BLaER1 (cell line): ENCODE measurements around the gene ECE1.

ENCODE experiments used
- H3K27ac ChIP-seq: shearing (Covaris generic); formaldehyde crosslinking; 2 replicates; pipeline ENCODE4 v1.8.1; 2022
- H3K27me3 ChIP-seq: shearing (Covaris generic); formaldehyde crosslinking; 2 replicates; pipeline ENCODE4 v1.8.1; 2022
- H3K36me3 ChIP-seq: shearing (Covaris generic); formaldehyde crosslinking; 2 replicates; pipeline ENCODE4 v1.8.1; 2022
- H3K4me1 ChIP-seq: shearing (Covaris generic); formaldehyde crosslinking; 2 replicates; pipeline ENCODE4 v1.8.1; 2022
- H3K4me2 ChIP-seq: shearing (Covaris generic); formaldehyde crosslinking; 2 replicates; pipeline ENCODE4 v1.8.1; 2022
- H3K4me3 ChIP-seq: shearing (Covaris generic); formaldehyde crosslinking; 2 replicates; pipeline ENCODE4 v1.8.1; 2022
- H3K9ac ChIP-seq: shearing (Covaris generic); formaldehyde crosslinking; 2 replicates; pipeline ENCODE4 v1.8.1; 2022
- H3K9me3 ChIP-seq: shearing (Covaris generic); formaldehyde crosslinking; 2 replicates; pipeline ENCODE4 v1.8.1; 2022
- H4K20me1 ChIP-seq: shearing (Covaris generic); formaldehyde crosslinking; 2 replicates; pipeline ENCODE4 v1.8.1; 2022
- Cebpa-rat ChIP-seq: shearing (Covaris generic); IDR thresholded peaks from 2 replicates; pipeline ENCODE4 v1.8.1; 2022

Gene ECE1

GRCh38 chr1:21245688-21246229, 44.5 kb downstream of the ECE1 start:
- no peak for TF ChIP-seq Cebpa-rat
- no peaks in the 10 kb centered on the region for H3K27me3 ChIP-seq
- no peak overlapping the region for H3K4me3 ChIP-seq
- H3K36me3 ChIP-seq: peaks cover 20% of the 10 kb centered on the region
- H3K9me3 ChIP-seq: no peaks in the 10 kb centered on the region
- H3K4me1 ChIP-seq: peaks cover 13% of the 10 kb centered on the region
- no peak overlapping the region for H3K9ac ChIP-seq
- H3K4me2 ChIP-seq: no peak overlapping the region
- H4K20me1 ChIP-seq: no peaks in the 10 kb centered on the region
- no peak overlapping the region for H3K27ac ChIP-seq

- no peak for TF ChIP-seq Cebpa-rat
- H3K27me3 ChIP-seq: no peaks in the 10 kb centered on the region
- peaks cover 13% of the 10 kb centered on the region for H3K4me1 ChIP-seq
- H3K36me3 ChIP-seq: peaks cover 20% of the 10 kb centered on the region
- no peak overlapping the region for H3K4me2 ChIP-seq
- H4K20me1 ChIP-seq: no peaks in the 10 kb centered on the region
- no peak overlapping the region for H3K27ac ChIP-seq
- no peak overlapping the region for H3K9ac ChIP-seq
- no peaks in the 10 kb centered on the region for H3K9me3 ChIP-seq
- H3K4me3 ChIP-seq: no peak overlapping the region
These were observed 45.1 kb downstream of the ECE1 start for GRCh38 chr1:21244986-21245687.

- no peaks in the 10 kb centered on the region for H3K9me3 ChIP-seq
- no peaks in the 10 kb centered on the region for H4K20me1 ChIP-seq
- no peak overlapping the region for H3K9ac ChIP-seq
- no peak overlapping the region for H3K4me3 ChIP-seq
- no peak for TF ChIP-seq Cebpa-rat
- H3K4me1 ChIP-seq: peaks cover 13% of the 10 kb centered on the region
- no peak overlapping the region for H3K4me2 ChIP-seq
- no peaks in the 10 kb centered on the region for H3K27me3 ChIP-seq
- H3K27ac ChIP-seq: no peak overlapping the region
- H3K36me3 ChIP-seq: peaks cover 20% of the 10 kb centered on the region
These were observed 46.1 kb downstream of the ECE1 start for GRCh38 chr1:21244154-21244553.

- no peak overlapping the region for H3K4me2 ChIP-seq
- TF ChIP-seq Cebpa-rat: no peak
- H4K20me1 ChIP-seq: no peaks in the 10 kb centered on the region
- no peaks in the 10 kb centered on the region for H3K9me3 ChIP-seq
- H3K27me3 ChIP-seq: no peaks in the 10 kb centered on the region
- H3K36me3 ChIP-seq: peaks cover 20% of the 10 kb centered on the region
- no peak overlapping the region for H3K27ac ChIP-seq
- no peak overlapping the region for H3K4me3 ChIP-seq
- H3K4me1 ChIP-seq: peaks cover 13% of the 10 kb centered on the region
- H3K9ac ChIP-seq: no peak overlapping the region
These were observed 47.4 kb downstream of the ECE1 start for GRCh38 chr1:21242846-21243245.

- Histone ChIP-seq H3K27ac (no peak overlapping the region), H3K27me3 (no peaks in the 10 kb centered on the region), H3K4me1 (peaks cover 13% of the 10 kb centered on the region), H4K20me1 (no peaks in the 10 kb centered on the region), H3K9me3 (no peaks in the 10 kb centered on the region), H3K4me3 (no peak overlapping the region), H3K4me2 (peak overlapping the region; percentile 28), H3K9ac (no peak overlapping the region), H3K36me3 (peaks cover 20% of the 10 kb centered on the region)
- TF ChIP-seq Cebpa-rat: no peak
These were observed 48.3 kb downstream of the ECE1 start for GRCh38 chr1:21241771-21242581.

- H3K4me3 ChIP-seq: no peak overlapping the region
- H3K4me1 ChIP-seq: peaks cover 13% of the 10 kb centered on the region
- no peak overlapping the region for H3K27ac ChIP-seq
- no peak overlapping the region for H3K4me2 ChIP-seq
- no peak for TF ChIP-seq Cebpa-rat
- peaks cover 23% of the 10 kb centered on the region for H3K36me3 ChIP-seq
- H3K9me3 ChIP-seq: no peaks in the 10 kb centered on the region
- no peaks in the 10 kb centered on the region for H3K27me3 ChIP-seq
- no peaks in the 10 kb centered on the region for H4K20me1 ChIP-seq
- no peak overlapping the region for H3K9ac ChIP-seq
These were observed 49.6 kb downstream of the ECE1 start for GRCh38 chr1:21240706-21241105.

- no peaks in the 10 kb centered on the region for H4K20me1 ChIP-seq
These were observed 51.0 kb downstream of the ECE1 start for GRCh38 chr1:21239221-21239620.

GRCh38 chr1:21238141-21238800, 52.0 kb downstream of the ECE1 start:
- Histone ChIP-seq H3K9me3 (no peaks in the 10 kb centered on the region), H3K9ac (no peak overlapping the region), H3K36me3 (peaks cover 9% of the 10 kb centered on the region; the same call in 1 of the 2 replicates), H3K4me1 (peaks cover 13% of the 10 kb centered on the region), H3K4me2 (no peak overlapping the region), H3K27ac (no peak overlapping the region), H3K27me3 (no peaks in the 10 kb centered on the region), H3K4me3 (no peak overlapping the region), H4K20me1 (no peaks in the 10 kb centered on the region)
- TF ChIP-seq Cebpa-rat: no peak

More at GRCh38 chr1:21239221-21239620, 51.0 kb downstream of the ECE1 start:
- Histone ChIP-seq H3K4me1 (peaks cover 13% of the 10 kb centered on the region), H3K27ac (no peak overlapping the region), H3K36me3 (peaks cover 12% of the 10 kb centered on the region; the same call in 1 of the 2 replicates), H3K4me2 (no peak overlapping the region), H3K9ac (no peak overlapping the region), H3K27me3 (no peaks in the 10 kb centered on the region), H3K9me3 (no peaks in the 10 kb centered on the region), H3K4me3 (no peak overlapping the region)
- no peak for TF ChIP-seq Cebpa-rat

GRCh38 chr1:21237446-21238088, 52.7 kb downstream of the ECE1 start:
- no peaks in the 10 kb centered on the region for H3K9me3 ChIP-seq
- no peak for TF ChIP-seq Cebpa-rat
- H3K36me3 ChIP-seq: peaks cover 11% of the 10 kb centered on the region; the same call in 1 of the 2 replicates
- H3K4me1 ChIP-seq: peaks cover 12% of the 10 kb centered on the region
- H4K20me1 ChIP-seq: no peaks in the 10 kb centered on the region
- no peaks in the 10 kb centered on the region for H3K27me3 ChIP-seq
- H3K4me2 ChIP-seq: no peak overlapping the region
- H3K27ac ChIP-seq: no peak overlapping the region
- H3K9ac ChIP-seq: 0 out of 2 replicates have a peak overlapping the region, but pooled peaks have one; percentile 4
- H3K4me3 ChIP-seq: no peak overlapping the region
